ENCODE results near the gene REM1. TPM values are rescaled to one million over a fixed set of nuclear protein-coding genes. Genes with fewer than 3 reads are reported as not detected.

The REM1 gene
- total RNA-seq, 1 donor from 2014 or later: not detected

- intact Hi-C loops (cut with micrococcal nuclease): no loop called here
These were observed 8.9 kb downstream of the REM1 start for GRCh38 chr20:31484001-31484400.

- intact Hi-C loops (cut with micrococcal nuclease): no loop called here
These were observed 10.6 kb downstream of the REM1 start for GRCh38 chr20:31485450-31486339.

GRCh38 chr20:31488115-31488514 lies 13.0 kb downstream of the REM1 start:
- intact Hi-C loops (cut with micrococcal nuclease): no loop called here

- intact Hi-C loops (cut with micrococcal nuclease): no loop called here
These were observed 14.1 kb downstream of the REM1 start for GRCh38 chr20:31489152-31489551.

- intact Hi-C loops (cut with micrococcal nuclease): no loop called here
These were observed 15.7 kb downstream of the REM1 start for GRCh38 chr20:31490752-31491151.

GRCh38 chr20:31494131-31494530 lies 19.0 kb downstream of the REM1 start:
- intact Hi-C loops (cut with micrococcal nuclease): no loop called here

- intact Hi-C loops (cut with micrococcal nuclease): no loop called here
These were observed 21.7 kb downstream of the REM1 start for GRCh38 chr20:31496761-31497295.

GRCh38 chr20:31497838-31498540 lies 22.9 kb downstream of the REM1 start:
- intact Hi-C loops (cut with micrococcal nuclease): no loop called here

- intact Hi-C loops (cut with micrococcal nuclease): loop anchor here (10.0 kb wide), 1 partner anchor 186 kb away; no protein-coding TSS in a partner anchor
These were observed 25.4 kb downstream of the REM1 start for GRCh38 chr20:31500527-31500926.

- intact Hi-C loops (cut with micrococcal nuclease): loop anchor here (1.0 to 10.0 kb wide), 3 partner anchors 43 to 188 kb away; no protein-coding TSS in a partner anchor
These were observed 28.0 kb downstream of the REM1 start for GRCh38 chr20:31502884-31503673.

- intact Hi-C loops (cut with micrococcal nuclease): loop anchor here (10.0 kb wide), 1 partner anchor 191 kb away; no protein-coding TSS in a partner anchor
These were observed 30.8 kb downstream of the REM1 start for GRCh38 chr20:31505903-31506302.

- intact Hi-C loops (cut with micrococcal nuclease): loop anchor here (10.0 kb wide), 1 partner anchor 194 kb away; no protein-coding TSS in a partner anchor
These were observed 33.6 kb downstream of the REM1 start for GRCh38 chr20:31508517-31509244.

- intact Hi-C loops (cut with micrococcal nuclease): loop anchor here (1.0 to 2.0 kb wide), 6 partner anchors 33 to 209 kb away; partner anchors contain the start of gene ID1
These were observed 39.3 kb downstream of the REM1 start, which contains the start of gene HM13 for GRCh38 chr20:31514154-31515071. TSS of gene HM13 (plus strand) at chr20:31514442. CDS start at chr20:31514552, 110 bp downstream.

- intact Hi-C loops (cut with micrococcal nuclease): loop anchor here (2.0 kb wide), 1 partner anchor 58 kb away; no protein-coding TSS in a partner anchor
These were observed 40.1 kb downstream of the REM1 start for GRCh38 chr20:31515072-31515774.

GRCh38 chr20:31515775-31516107 lies 40.7 kb downstream of the REM1 start:
- intact Hi-C loops (cut with micrococcal nuclease): loop anchor here (2.0 kb wide), 1 partner anchor 57 kb away; no protein-coding TSS in a partner anchor

GRCh38 chr20:31516166-31516565 lies 41.1 kb downstream of the REM1 start:
- intact Hi-C loops (cut with micrococcal nuclease): no loop called here

- intact Hi-C loops (cut with micrococcal nuclease): no loop called here
These were observed 41.6 kb downstream of the REM1 start for GRCh38 chr20:31516651-31517050.

GRCh38 chr20:31517373-31517772 lies 42.3 kb downstream of the REM1 start:
- intact Hi-C loops (cut with micrococcal nuclease): no loop called here
